HepG2 (cell line): ENCODE results near the gene GRB7. TPM values are rescaled to one million over a fixed set of nuclear protein-coding genes. Genes with fewer than 3 reads are reported as not detected.

Experiments
- ATAC-seq: fragments of 200-7000 bp; cut with Tn5 transposase; 3 replicates; pipeline ENCODE4 v1.9.1; 2020; ENCODE audit warnings: mild to moderate bottlenecking, moderate library complexity
- BruUV-seq: library from RNA; stranded (reverse); fragments of 400-500 nt; replicated peaks from 2 replicates; lab custom pipeline; 2021; lab: Mats Ljungman, UMichigan
- CTCF ChIA-PET: fragments of 300-600 bp; formaldehyde crosslinking; extraction: SDS; loops from one replicate; lab custom pipeline; 2021; ENCODE audit warnings: low total read pairs, inconsistent platforms, low intra/inter-chr PET ratio; lab: Yijun Ruan, JAX
- POLR2A ChIA-PET: fragments of 350-600 bp; sonication (Branson Sonifier 250); formaldehyde crosslinking; loops from one replicate; lab custom pipeline; 2020; ENCODE audit warnings: antibody characterized with exemption, inconsistent platforms; lab: Yijun Ruan, JAX
- DNase-seq: peaks from one replicate; pipeline ENCODE4 v3.0.0-alpha.2; 2015; ENCODE audit warnings: low spot score
- FAIRE-seq: peaks from 3 replicates; lab custom pipeline; 2011; peaks lifted over from hg19 to GRCh38; lab: Jason Lieb, UNC
- H2AFZ ChIP-seq: one replicate; pipeline ENCODE4 v1.6.1; 2011; ENCODE audit warnings: low read length, inconsistent platforms
- H3K27ac ChIP-seq: fragments of 300-600 bp; 3 replicates; pipeline ENCODE4 v1.8.0; 2011; ENCODE audit warnings: mixed run types, mild to moderate bottlenecking, mixed read lengths, low read length, inconsistent platforms; ENCODE audit not compliant: insufficient read depth; ENCODE audit errors: extremely low read length
- H3K27me3 ChIP-seq, 2 experiments: fragments of 200-600 bp in 1 of 2; 2 replicates in 1 of 2; 3 replicates in 1 of 2; pipeline versions ENCODE4 v1.6.0 to v1.8.0; 2011; ENCODE audit warnings: low read length in 2 of 2, mild to moderate bottlenecking in 2 of 2, moderate library complexity in 2 of 2, inconsistent platforms in 1 of 2; ENCODE audit not compliant: insufficient read depth in 2 of 2, control insufficient read depth in 1 of 2
- H3K36me3 ChIP-seq, 2 experiments: fragments of 200-600 bp in 1 of 2; replicated peaks in 1 of 2; 2 replicates in 1 of 2; 3 replicates in 1 of 2; pipeline versions ENCODE4 v1.5.1 to v1.8.0; 2011; ENCODE audit warnings: low read length in 2 of 2, inconsistent platforms in 1 of 2; ENCODE audit not compliant: insufficient read depth in 2 of 2, control insufficient read depth in 1 of 2
- H3K4me1 ChIP-seq: 2 replicates; pipeline ENCODE4 v1.5.1; 2012; ENCODE audit warnings: low read length, inconsistent platforms; ENCODE audit not compliant: insufficient read depth
- H3K4me2 ChIP-seq: 2 replicates; pipeline ENCODE4 v1.6.0; 2011; ENCODE audit warnings: low read depth, low read length, inconsistent platforms
- H3K4me3 ChIP-seq, 3 experiments: fragments of 200-600 bp in 1 of 3; sonication (generic), shearing (Covaris generic) in 1 of 3; replicated peaks in 1 of 3; 2 replicates each; pipeline ENCODE4 v1.5.1; 2011 to 2016; ENCODE audit warnings: low read length in 3 of 3, inconsistent platforms in 2 of 3, low read depth in 2 of 3, mild to moderate bottlenecking in 2 of 3, control low read depth in 1 of 3, mixed read lengths in 1 of 3; ENCODE audit not compliant: insufficient read depth in 1 of 3
- H3K79me2 ChIP-seq: one replicate; pipeline ENCODE4 v1.6.1; 2011; ENCODE audit warnings: low read length, inconsistent platforms; ENCODE audit not compliant: insufficient read depth
- H3K9ac ChIP-seq: 2 replicates; pipeline ENCODE4 v1.6.0; 2011; ENCODE audit warnings: mild to moderate bottlenecking, low read depth, low read length, inconsistent platforms; ENCODE audit not compliant: insufficient read depth
- H3K9me3 ChIP-seq: 2 replicates; pipeline ENCODE4 v1.5.1; 2012; ENCODE audit warnings: mild to moderate bottlenecking, low read length
- H4K20me1 ChIP-seq: 2 replicates; pipeline ENCODE4 v1.6.0; 2011; ENCODE audit warnings: inconsistent platforms, mild to moderate bottlenecking, low read length, moderate library complexity; ENCODE audit not compliant: insufficient read depth
- BRCA1 ChIP-seq: sonication (generic); formaldehyde crosslinking; IDR thresholded peaks from 2 replicates; pipeline ENCODE4 v1.4.0; 2020; ENCODE audit warnings: missing genetic modification reagents
- CHCHD3 ChIP-seq: sonication (generic); formaldehyde crosslinking; IDR thresholded peaks from 2 replicates; pipeline ENCODE4 v1.8.0; 2022; ENCODE audit warnings: mild to moderate bottlenecking, missing genetic modification reagents, moderate library complexity
- KLF12 ChIP-seq: sonication (generic); formaldehyde crosslinking; IDR thresholded peaks from 2 replicates; pipeline ENCODE4 v1.4.0; 2020; ENCODE audit warnings: missing genetic modification reagents, borderline replicate concordance
- NCOA2 ChIP-seq: sonication (generic); formaldehyde crosslinking; IDR thresholded peaks from 2 replicates; pipeline ENCODE4 v1.8.0; 2022; ENCODE audit warnings: inconsistent platforms
- RARG ChIP-seq: sonication (generic); formaldehyde crosslinking; IDR thresholded peaks from 2 replicates; pipeline ENCODE4 v1.4.0; 2020; ENCODE audit warnings: low read depth, mild to moderate bottlenecking, missing genetic modification reagents
- SMARCC2 ChIP-seq: fragments of 450-650 bp; IDR thresholded peaks from 2 replicates; pipeline ENCODE4 v1.6.1; 2017; ENCODE audit warnings: antibody characterized with exemption, mild to moderate bottlenecking
- SMC3 ChIP-seq: IDR thresholded peaks from 2 replicates; pipeline ENCODE4 v1.6.1; 2011; ENCODE audit warnings: low read length, improper control_type of control experiment
- ZNF557 ChIP-seq: sonication (generic); formaldehyde crosslinking; IDR thresholded peaks from 2 replicates; pipeline ENCODE4 v1.4.0; 2020; ENCODE audit warnings: missing genetic modification reagents
- WGBS: methylation state at CpG from one replicate; pipeline ENCODE4 v1.1.6; 2017; ENCODE audit warnings: low lambda C conversion rate; 5-methylcytosine and 5-hydroxymethylcytosine counted together
- in situ Hi-C: cut with HindIII; loops from 2 replicates; pipeline ENCODE4 v1.10.0; 2017; ENCODE audit warnings: low pct_unique_long_range_greater_than_20kb; ENCODE audit not compliant: extremely low pct_ligation_motif_present
- intact Hi-C: fragments of 100-400 bp; cut with micrococcal nuclease; formaldehyde crosslinking; loops from one replicate; pipeline ENCODE4 v1.10.0; 2022; ENCODE audit not compliant: unreplicated experiment
- polyA plus RNA-seq, 8 experiments: library from polyadenylated mRNA; depleted of rRNA in 3 of 8; stranded (reverse) in 7 of 8; unstranded in 1 of 8; fragments of >200 nt; fragmentation: Illumina TruSeq in 4 of 8; extraction: Trizol in 4 of 8; gene quantifications; 2 replicates each; pipeline versions ENCODE4 v1.2.1 to v1.2.3, GENCODE V29; 2011 to 2016; ENCODE audit warnings: low read depth in 4 of 8, missing spikeins in 1 of 8, mixed read lengths in 1 of 8; ENCODE audit not compliant: insufficient read depth in 1 of 8
- total RNA-seq, 5 experiments: library from RNA; depleted of rRNA; stranded (reverse); fragments of >200 nt; fragmentation: Illumina TruSeq; extraction: Trizol; gene quantifications; 2 replicates each; pipeline ENCODE4 v1.2.3, GENCODE V29; 2016; ENCODE audit warnings: low read depth in 1 of 5
- TF ChIP-seq, protein P1 (sequence below): sonication (generic); formaldehyde crosslinking; IDR thresholded peaks from 2 replicates; pipeline ENCODE4 v1.4.0; 2020; ENCODE audit warnings: missing genetic modification reagents
- TF ChIP-seq, protein P2 (sequence below): sonication (generic); formaldehyde crosslinking; IDR thresholded peaks from 2 replicates; pipeline ENCODE4 v1.4.0; 2020; ENCODE audit warnings: missing genetic modification reagents
- TF ChIP-seq, protein P3 (sequence below): IDR thresholded peaks from 2 replicates; pipeline ENCODE4 v1.6.1; 2016; ENCODE audit warnings: low read depth, control low read depth
- TF ChIP-seq, protein P4 (sequence below): sonication (generic); formaldehyde crosslinking; IDR thresholded peaks from 2 replicates; pipeline ENCODE4 v1.5.0; 2020; ENCODE audit warnings: missing genetic modification reagents, mild to moderate bottlenecking, borderline replicate concordance

GRB7 gene
- total and polyA plus RNA-seq, 2 of the 13 experiments (the other 11 are each of a cell fraction or from before 2014, with no cell fraction given), result 60.2 to 77.7 TPM

DNA sequence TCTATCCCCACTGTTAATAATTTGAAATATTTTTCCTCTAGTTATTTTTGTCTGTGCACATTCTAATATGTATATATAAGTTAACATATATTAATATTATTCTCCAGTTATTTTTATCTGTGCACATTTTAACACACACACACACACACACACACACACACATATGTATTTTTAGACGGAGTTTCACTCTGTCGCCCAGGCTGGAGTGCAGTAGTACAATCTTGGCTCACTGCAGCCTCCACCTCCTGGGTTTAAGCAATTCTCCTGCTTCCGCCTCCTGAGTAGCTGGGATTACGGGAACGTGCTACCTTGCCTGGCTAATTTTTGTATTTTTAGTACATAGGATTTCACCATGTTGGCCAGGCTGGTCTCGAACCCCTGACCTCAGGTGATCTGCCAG is 20.1 kb upstream of the GRB7 start:
- intact Hi-C loops, result loop anchor here (1.0 to 2.0 kb wide), 2 partner anchors 23 to 45 kb away; no protein-coding TSS in a partner anchor
- WGBS, result 97% methylated on average over 6 of the region's 6 CpGs

More for the DNA sequence above, 20.1 kb upstream of the GRB7 start:
- ATAC-seq (no peak), FAIRE-seq (no peak)
- no TSS peak for BruUV-seq
- Histone ChIP-seq H3K9me3 (no peaks in the 10 kb centered on the region), H3K36me3 (peaks cover 26 to 72% of the 10 kb centered on the region in 2 experiments), H3K27ac (no peak overlapping the region), H3K9ac (no peak overlapping the region), H3K27me3 (no peaks in the 10 kb centered on the region), H3K4me2 (no peak overlapping the region), H4K20me1 (no peaks in the 10 kb centered on the region), H3K4me1 (no peaks in the 10 kb centered on the region)
- CTCF ChIA-PET, result interaction anchor here (1.4 to 2.3 kb wide), 3 partner anchors 26 to 45 kb away, joined by 4 to 14 read pairs (median 11); no protein-coding TSS in a partner anchor
- TF ChIP-seq SMARCC2 (no peak), BRCA1 (CRISPR knock-in tag) (no peak), KLF12 (CRISPR knock-in tag) (no peak), RARG (CRISPR knock-in tag) (no peak), ZNF557 (CRISPR knock-in tag) (no peak), SMC3 (no peak), NCOA2 (CRISPR knock-in tag) (no peak), CHCHD3 (CRISPR knock-in tag) (no peak)
- TF ChIP-seq, protein P1, sequence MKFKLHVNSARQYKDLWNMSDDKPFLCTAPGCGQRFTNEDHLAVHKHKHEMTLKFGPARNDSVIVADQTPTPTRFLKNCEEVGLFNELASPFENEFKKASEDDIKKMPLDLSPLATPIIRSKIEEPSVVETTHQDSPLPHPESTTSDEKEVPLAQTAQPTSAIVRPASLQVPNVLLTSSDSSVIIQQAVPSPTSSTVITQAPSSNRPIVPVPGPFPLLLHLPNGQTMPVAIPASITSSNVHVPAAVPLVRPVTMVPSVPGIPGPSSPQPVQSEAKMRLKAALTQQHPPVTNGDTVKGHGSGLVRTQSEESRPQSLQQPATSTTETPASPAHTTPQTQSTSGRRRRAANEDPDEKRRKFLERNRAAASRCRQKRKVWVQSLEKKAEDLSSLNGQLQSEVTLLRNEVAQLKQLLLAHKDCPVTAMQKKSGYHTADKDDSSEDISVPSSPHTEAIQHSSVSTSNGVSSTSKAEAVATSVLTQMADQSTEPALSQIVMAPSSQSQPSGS (CRISPR knock-in tag), result no peak
- TF ChIP-seq, protein P2, sequence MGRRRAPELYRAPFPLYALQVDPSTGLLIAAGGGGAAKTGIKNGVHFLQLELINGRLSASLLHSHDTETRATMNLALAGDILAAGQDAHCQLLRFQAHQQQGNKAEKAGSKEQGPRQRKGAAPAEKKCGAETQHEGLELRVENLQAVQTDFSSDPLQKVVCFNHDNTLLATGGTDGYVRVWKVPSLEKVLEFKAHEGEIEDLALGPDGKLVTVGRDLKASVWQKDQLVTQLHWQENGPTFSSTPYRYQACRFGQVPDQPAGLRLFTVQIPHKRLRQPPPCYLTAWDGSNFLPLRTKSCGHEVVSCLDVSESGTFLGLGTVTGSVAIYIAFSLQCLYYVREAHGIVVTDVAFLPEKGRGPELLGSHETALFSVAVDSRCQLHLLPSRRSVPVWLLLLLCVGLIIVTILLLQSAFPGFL, result no peak
- TF ChIP-seq, protein P3, sequence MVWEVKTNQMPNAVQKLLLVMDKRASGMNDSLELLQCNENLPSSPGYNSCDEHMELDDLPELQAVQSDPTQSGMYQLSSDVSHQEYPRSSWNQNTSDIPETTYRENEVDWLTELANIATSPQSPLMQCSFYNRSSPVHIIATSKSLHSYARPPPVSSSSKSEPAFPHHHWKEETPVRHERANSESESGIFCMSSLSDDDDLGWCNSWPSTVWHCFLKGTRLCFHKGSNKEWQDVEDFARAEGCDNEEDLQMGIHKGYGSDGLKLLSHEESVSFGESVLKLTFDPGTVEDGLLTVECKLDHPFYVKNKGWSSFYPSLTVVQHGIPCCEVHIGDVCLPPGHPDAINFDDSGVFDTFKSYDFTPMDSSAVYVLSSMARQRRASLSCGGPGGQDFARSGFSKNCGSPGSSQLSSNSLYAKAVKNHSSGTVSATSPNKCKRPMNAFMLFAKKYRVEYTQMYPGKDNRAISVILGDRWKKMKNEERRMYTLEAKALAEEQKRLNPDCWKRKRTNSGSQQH (CRISPR knock-in tag), result no peak
- TF ChIP-seq, protein P4, sequence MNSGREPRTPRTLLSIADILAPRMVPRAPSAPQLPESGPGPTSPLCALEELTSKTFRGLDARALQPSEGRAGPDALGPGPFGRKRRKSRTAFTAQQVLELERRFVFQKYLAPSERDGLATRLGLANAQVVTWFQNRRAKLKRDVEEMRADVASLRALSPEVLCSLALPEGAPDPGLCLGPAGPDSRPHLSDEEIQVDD (CRISPR knock-in tag), result no peak
- TF ChIP-seq, all 625 proteins: peak for 0
- in situ Hi-C loops, result no loop called here
- H3K4me3 ChIP-seq, result no peak overlapping the region
- H3K79me2 ChIP-seq, result no peaks in the 10 kb centered on the region
- POLR2A ChIA-PET, result no interaction called here
- no peak for DNase-seq
- no peak overlapping the region for H2AFZ ChIP-seq
